HG03520 (cell line): Measurements from ENCODE around the gene STK10.
"Not testable (repeated sequence)": the region's sequence is repeated elsewhere in the genome, so short reads cannot be mapped to it uniquely, and the experiment has no call there.

ENCODE experiments used
- ATAC-seq: cut with Tn5 transposase; IDR thresholded peaks from one replicate; pipeline ENCODE4 v1.9.1; 2021; ENCODE audit warnings: mild to moderate bottlenecking, moderate library complexity; ENCODE audit not compliant: unreplicated experiment

Gene STK10

DNA sequence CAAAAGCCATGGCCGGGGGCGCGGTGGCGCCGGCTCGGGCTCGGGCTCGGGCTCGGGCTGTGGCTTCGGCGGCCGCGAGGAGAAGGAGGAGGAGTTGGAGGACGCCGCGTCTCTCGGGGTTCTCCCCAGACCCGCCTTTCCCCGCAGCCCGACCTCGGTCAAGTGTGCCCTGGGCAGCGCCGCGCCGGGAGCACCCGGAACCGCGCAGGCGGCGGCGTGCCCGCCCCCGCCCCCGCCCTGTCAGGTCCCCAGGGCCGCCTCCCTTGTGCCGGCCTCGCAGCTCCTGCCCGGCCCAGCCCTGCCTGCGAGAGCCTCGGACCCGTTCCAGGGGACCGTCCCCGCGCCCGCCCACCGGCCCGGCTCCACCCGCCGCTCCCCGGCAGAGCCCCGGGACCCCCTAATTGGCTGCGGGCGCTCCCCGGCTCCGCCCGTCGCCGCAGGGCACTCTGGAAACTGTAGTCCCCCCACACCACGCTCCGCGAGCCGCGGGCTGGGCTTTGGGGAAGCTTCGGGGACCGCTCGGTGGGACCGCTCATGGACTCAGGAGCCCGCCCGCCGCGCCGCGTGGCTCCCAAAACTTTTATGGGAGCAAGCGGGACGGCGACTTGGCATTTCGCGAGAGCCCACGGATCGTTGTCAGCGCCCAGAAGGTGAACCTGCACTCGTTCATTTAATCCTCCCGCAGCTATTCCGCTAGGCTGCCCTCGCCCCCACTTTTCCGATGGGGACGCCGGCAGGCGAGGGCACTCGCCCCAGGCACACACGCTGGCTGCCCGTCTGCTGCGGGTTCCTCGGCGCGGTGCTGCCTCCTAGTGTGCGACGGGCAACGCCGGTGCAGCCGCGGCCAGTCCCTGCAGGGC is at the start of gene STK10:
Gene STK10 (minus strand): TSS at position 192 of the 860 bp plus-strand sequence. CDS start 182 bp downstream, at position 10.
- ATAC-seq: peak; percentile 59

DNA sequence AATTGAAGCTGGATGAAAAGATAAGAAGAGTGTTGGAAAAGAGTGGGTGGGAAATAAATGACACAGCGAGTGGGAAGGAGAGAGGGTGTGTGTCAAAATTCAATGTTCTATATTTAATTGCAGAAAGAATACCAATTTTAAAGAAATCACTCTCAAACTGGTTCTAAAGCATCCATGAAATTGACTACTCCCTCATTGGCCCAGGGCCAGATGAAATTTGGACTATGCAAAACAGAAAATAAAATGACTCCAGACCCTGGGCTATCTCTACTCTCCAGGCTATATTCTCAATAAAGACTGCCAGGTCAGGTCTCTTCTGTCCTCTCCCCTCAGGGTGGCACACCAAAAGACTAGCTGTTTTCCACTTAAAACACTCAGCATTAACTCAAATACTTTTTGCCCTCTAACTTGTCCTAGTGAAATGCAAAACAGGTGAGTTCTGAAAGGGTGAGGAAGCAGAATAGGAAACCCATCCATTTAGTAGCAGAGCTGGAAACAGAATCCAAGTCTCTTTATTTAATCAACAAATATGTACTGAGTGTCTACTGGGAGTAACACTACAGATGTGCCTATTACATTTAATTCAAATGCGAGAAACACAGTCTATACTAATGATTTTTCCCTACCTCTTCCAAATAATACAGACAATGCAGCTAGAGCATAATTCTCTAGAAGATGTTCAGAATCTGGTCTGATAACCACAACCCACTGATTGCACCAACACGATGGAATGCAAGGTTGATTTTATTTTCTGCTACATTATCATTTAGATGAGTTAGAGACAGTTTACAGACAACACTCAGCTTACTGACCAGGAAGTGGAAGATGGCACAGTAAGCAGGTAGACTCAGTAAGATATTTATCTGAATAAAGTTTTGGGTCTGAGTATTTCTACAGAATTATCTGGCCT is 48.1 kb upstream of the STK10 start:
- no peak for ATAC-seq

DNA sequence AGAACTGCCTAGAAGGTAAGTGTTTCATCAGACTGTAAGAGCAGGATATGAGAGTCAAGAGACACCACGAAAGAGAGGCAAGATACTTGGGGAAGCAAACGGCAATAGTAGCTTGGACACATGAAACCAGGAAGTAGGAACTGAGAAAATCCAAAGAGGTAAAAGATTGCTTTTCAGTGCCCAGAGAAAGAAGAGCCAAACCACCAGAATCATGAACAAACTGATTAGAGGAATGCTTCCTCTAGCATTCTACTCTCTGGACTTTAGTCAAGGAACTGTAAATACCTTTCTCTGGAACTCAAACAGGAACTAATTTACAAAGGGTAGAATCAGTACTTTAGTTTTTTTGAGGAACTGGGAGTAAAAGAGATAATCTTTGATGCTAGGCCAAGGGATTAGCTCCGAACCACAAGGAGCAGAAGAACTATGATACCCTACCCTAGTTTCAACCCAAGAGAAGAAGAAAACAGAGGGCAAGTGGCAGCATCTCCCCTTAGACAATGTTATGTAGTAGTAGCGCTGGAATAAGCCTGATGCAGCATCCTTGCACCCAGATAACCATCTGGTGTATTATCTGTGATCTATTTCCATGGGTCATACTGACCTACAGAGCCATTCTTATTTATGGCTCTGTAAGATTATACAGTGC is 47.2 kb upstream of the STK10 start:
- peak; percentile 54 for ATAC-seq

DNA sequence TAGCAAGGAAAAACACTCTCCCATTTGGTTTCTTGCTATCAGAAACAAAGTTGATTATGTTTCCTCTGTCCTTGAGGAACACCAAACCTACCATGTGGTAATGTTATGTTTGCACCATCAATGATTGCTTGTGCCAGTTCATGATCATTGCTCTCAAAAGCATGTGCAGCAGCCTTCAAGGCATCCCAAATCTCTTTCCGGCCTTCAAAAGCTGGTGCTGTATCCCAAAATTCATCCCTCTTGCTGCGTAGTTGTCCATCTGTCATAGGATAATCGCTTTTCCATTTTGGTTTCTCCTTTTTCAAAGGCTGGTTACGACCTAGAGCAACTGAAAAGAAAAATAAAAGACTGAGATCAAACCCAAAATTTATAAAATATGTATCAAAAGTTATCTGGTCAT is 46.0 kb upstream of the STK10 start:
- ATAC-seq: no peak

DNA sequence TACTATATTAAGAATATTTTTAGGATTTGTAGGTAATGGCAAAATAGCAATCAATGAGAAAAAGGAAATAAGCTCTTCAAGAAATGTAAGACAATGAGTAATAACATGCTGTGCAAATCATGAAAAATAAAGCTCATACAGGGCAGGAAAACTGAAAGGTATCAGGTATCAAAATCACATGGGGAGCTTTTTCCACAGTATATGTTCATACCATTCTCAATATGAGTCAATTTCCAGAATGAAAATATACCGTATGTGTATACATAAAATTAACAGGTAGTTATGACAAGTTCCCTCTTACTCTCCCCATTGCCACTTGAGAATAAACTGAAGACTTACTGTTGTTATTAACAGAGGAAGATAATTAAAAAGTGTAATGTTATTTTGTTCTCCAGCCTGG is 41.9 kb upstream of the STK10 start:
- no peak for ATAC-seq

DNA sequence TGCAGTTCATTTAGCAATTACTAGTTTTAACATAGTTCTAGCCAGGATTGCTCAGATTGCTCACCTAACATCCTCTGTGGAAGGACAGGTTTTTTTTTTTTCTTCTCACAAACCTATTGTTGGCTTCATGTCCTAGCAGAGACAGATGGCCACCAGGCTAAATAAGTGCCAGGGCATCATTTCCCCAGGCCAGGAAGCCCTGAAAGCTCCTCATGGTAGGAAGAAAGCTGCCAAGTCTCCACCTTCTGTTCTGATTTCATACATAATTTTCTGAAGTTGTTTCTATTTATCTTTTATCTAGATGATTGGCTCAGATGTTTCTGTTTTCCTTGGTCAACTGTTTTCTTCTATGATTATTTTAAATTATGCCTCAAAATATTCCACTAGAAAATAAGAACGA is 37.0 kb upstream of the STK10 start:
- ATAC-seq: no peak

DNA sequence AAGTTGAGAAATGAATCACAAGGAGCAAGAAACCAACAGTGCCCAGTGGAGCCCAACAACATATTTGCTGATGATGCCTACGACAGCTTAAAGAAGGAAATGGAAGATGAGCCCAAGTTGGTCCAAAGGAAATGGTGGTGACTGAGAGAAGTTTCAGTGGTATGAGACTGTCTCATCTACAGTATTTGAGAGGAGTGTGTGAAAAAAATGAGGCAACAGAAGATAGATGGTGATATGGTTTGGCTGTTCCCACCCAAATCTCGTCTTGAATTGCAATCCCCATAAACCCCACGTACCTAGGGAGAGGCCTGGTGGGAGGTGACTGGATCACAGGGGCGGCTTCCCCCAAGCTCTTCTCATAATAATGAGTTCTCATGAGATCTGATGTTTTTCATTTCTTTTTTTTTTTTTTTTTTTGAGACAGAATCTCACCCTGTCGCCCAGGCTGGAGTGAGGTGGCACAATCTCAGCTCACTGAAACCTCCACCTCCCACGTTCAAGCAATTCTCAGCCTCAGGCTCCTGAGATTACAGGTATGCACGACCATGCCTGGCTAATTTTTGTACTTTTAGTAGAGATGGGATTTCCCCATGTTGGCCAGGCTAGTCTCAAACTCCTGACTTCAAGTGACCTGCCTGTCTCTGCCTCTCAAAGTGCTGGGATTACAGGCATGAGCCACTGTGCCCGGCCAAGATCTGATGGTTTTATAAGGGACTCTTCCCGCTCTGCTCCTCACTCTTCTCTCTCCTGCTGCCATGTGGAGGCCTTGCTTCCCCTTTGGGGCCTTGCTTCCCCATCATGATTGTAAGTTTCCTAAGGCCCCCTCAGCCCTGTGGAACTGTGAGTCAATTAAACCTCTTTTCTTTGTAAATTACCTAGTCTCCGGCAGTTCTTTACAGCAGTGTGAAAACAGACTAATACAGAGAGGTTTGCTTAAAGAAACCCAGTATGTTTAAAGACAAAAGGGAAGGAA is 36.2 kb upstream of the STK10 start:
- ATAC-seq: peak; percentile 59

DNA sequence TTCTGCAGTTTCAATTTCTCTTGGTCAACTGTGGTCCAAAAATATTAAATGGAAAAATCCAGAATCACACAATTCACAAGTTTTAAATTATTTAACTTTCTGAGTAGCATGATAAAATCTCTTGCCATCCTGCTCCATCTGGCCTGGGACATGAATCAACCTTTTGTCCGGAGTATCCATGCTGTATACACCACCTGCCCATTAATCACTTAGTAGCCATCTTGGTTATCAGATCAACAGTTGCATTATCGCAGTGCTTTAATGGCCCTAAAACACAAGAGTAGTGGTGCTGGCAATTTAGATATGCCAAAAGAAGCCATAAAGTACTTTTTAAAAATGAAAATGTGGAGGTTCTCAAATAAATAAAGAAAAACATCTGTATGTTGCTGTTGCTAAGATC is 31.3 kb upstream of the STK10 start:
- no peak for ATAC-seq

DNA sequence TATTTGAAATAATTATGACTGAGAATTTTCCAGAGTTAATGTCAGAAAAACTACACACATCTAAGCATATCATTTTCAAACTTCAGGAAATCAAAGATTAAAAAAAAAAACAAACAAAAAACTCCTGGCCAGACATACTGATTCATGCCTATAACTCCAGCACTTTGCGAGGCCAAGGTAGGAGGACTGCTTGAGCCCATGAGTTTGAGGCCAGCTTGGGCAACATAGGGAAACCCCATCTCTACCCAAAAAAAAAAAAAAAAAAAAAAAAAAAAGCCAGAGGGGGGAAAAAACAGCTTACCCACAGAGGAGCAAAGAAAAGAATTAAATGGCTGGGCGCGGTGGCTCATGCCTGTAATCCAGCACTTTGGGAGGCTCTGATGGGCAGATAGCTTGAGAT is 28.3 kb upstream of the STK10 start:
- ATAC-seq: no peak

DNA sequence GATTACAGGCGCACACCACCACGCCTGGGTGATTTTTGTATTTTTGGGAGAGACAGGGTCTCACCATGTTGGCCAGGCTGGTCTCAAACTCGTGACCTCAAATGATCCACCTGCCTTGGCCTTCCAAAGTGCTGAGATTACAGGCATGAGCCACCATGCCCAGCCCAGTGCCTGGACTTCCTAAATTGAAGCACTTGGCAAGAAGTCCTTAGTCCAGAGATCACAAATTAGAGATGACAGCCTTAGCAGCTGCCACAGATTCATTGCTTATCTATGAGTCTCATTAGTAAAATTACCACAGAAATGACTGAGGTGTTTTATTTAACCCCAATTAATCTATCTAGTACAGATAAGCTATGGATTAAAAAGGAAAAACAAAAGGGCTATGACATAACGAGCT is 25.1 kb upstream of the STK10 start:
- no peak for ATAC-seq

DNA sequence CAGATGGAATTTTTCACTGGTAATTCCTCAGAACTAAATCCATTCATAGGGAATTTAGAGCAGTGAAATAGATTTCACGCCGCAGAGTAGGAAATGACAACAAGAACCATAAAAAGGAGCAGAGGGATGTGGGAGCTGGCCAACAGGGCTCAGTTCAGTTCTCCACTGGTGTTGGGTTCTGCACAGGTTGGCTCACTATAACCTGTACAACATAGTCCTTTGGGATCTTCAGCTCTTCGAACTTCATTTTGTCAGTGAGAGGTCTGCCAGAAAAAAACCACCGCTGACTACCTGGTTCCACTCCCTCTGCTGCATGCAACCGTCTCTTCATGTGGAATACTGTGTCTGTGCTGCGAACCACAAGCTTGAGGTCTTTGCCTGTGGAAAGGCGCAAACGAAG is 23.7 kb upstream of the STK10 start:
- ATAC-seq: no peak

DNA sequence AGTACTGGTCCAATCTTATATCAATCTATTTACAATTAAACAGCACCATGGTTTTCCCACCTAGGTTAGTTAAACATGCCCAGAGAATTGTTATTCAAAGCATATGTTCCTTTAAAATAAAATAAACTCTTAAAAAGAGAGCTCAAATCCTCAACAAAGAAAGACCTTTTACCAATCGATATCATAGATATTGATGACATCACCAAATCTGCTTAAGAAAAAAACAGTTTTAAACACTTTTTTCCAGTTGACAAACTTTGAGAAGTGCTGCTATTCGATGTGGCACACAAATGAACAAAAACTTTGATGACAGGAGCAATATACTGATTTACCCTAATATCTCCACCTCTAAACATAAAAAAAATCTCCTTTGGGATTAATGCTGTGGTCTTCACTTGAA is 21.7 kb upstream of the STK10 start:
- no peak for ATAC-seq

DNA sequence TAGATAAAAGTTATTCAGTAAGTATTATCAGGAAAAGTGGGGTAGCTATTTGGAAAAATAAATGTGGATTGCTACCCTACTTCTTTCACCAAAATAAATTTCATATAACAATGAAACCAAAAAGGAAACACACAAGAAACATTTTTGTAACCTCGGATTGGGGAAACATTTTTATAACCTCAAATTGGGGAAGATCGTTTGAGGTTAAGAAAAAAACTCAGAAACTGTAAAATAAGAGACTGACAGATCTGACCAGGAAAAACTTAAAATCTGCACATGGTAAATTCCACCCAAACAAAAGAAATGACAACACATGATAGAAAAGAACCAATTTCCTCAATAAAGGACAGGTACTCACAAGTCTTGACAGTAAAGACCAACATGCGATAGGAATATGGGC is 19.5 kb upstream of the STK10 start:
- no peak for ATAC-seq

DNA sequence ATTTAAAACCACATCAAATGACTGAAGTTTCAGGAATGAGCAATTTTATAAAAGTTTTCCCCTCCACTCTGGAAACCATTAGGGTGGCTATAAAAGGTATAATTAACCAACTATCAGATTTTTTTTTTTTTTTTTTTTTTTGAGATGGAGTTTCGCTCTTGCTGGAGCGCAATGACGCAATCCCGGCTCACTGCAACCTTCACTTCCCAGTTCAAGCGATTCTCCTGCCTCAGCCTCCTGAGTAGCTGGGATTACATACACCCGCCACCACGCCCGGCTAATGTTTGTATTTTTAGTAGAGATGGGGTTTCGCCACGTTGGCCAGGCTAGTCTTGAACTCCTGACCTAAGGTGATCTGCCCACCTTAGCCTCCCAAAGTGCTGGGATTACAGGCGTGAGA is 18.0 kb upstream of the STK10 start:
- ATAC-seq: not testable (repeated sequence)

DNA sequence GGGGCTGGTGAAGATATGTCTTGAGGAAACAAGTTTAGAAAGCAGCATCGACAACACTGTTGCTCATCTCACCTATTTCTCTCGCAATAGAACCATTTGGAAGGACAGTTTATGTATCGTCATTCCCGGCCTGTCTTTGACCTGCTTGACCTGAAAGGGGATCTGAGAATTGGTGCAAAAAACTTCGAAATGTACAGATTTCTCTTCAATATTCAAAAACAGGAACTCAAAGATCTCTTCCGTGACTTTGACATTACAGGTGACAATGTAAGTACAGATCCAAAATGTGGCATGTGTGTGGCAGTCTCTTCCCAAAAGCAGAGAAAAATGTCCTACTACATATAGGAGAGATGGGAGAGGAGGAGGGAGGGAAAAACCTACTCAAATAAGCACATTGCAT is 12.5 kb upstream of the STK10 start:
- no peak for ATAC-seq

DNA sequence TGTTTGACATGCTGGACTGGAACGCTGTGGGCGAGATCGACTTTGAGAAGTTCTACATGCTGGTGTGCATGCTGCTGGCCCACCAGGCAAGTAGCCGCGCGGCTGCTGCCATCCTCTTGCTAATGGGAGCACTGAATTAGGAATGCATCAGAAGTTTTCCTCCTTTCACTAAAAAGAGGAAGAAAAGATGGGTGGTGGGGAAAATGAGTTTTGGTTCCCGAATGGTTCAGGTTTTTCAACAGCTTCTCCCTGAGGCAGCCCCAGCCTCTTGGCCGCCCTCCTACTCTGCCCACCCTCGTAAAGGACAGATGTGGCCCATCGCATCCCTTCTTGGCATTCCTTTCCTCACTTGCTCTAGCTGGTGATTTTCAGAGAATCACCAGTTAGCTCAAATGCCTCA is 11.4 kb upstream of the STK10 start:
- no peak for ATAC-seq

DNA sequence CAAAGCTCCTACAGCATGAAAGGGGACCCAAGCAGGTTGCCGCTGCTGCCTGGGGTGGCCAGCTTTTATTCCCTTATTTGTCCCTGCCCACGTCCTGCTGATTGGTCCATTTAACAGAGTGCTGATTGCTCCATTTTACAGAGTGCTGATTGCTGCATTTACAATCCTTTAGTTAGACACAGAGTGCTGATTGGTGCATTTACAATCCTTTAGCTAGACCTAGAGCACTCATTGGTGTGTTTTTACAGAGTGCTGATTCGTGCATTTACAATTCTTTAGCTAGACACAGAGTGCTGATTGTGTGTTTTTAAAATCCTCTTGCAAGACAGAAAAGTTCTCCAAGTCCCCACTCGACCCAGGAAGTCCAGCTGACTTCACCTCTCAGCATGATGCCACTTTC is 9.8 kb upstream of the STK10 start:
- not testable (repeated sequence) for ATAC-seq

DNA sequence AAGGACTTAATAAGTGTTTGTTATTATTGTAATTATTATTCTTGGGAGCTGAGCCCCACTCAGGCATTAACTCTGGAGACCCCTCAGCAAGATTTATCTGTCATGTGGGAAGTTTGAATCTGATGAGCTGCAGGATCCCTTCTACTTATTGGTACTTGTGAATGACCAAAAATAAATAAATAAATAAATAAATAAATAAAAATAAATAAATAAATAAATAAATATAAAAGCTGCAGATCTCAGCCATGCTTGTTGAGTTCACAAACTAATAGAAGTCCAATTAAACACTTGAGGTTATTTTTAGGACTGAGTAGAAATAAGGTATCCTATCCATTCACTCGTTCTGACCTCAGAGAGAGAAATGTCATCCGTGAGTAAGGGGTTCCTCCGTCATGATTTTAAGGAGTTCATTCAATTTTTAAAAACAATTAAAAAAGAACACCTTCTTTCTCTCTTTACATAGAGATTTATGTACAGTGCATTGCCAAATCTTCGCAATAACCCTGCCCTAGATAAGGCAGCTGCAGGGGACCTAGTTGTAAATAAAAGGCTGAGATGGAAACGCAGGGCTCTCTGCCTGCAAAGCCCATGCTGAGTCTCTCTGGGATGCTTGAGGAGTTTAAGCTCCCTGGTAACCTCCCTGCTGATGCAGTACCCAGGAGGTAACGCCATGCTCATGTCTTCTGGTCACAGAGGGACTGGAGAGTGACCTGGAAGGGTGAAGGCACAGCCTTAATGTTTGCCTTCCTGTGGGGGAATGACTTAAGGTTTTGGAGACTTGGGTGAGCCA is 7.2 kb upstream of the STK10 start:
- no peak for ATAC-seq

DNA sequence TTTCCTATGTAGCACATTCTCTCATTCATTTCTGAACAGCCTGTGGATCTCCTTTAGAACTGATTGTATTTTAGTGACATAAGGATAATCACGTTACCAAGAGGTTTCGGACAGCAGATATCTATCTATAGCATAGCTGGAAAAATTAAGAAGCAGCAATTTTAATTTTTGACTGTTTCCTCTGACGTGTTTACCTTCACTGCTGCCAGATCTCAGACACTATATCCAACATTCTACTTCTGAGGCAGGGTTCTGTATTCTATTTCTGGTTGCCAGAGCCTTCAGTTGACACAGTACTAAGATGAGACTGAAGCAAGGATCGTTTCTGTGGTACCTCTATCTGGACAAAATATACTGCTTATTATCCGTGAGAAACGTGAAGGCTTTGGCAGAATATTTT is 5.8 kb upstream of the STK10 start, which contains the start of gene EFCAB9:
Gene EFCAB9 (plus strand): TSS at position 301 of the 400 bp plus-strand sequence. CDS start 1 bp downstream, at position 302.
- ATAC-seq: no peak
